Endothelial cell of umbilical vein (primary cell): ENCODE measurements around the gene CLIP2. TPM values are rescaled to one million over a fixed set of nuclear protein-coding genes. Genes with fewer than 3 reads are reported as not detected.

Experiments used
- BruUV-seq: library from RNA; stranded (reverse); fragments of 400-500 nt; replicated peaks from 2 replicates; lab custom pipeline; 2021; lab: Mats Ljungman, UMichigan
- CTCF ChIA-PET: fragments of 300-600, 350-600 bp; sonication (Branson Sonifier 250); formaldehyde crosslinking; loops from one replicate; lab custom pipeline; 2021; ENCODE audit warnings: antibody characterized with exemption, inconsistent platforms; lab: Charles Lee
- POLR2A ChIA-PET: fragments of 300-600, 350-600 bp; sonication (Branson Sonifier 250); formaldehyde crosslinking; loops from one replicate; lab custom pipeline; 2021; ENCODE audit warnings: antibody characterized with exemption, inconsistent platforms; lab: Charles Lee
- DNase-seq: peaks from one replicate; pipeline ENCODE4 v3.0.0-alpha.2; 2011; ENCODE audit warnings: low read depth, low spot score
- FAIRE-seq: peaks from 2 replicates; lab custom pipeline; 2011; peaks lifted over from hg19 to GRCh38; lab: Jason Lieb, UNC
- H2AFZ ChIP-seq: 2 replicates; pipeline ENCODE4 v1.6.0; 2012; ENCODE audit warnings: low read depth, low read length, control low read depth, inconsistent platforms
- H3K27ac ChIP-seq: 2 replicates; pipeline ENCODE4 v1.5.1; 2011; ENCODE audit warnings: low read depth, mild to moderate bottlenecking, control low read depth, low read length, moderate library complexity; ENCODE audit not compliant: insufficient read depth
- H3K27me3 ChIP-seq, 2 experiments: 2 replicates each; pipeline versions ENCODE4 v1.6.0 to v1.6.1; 2011; ENCODE audit warnings: low read length in 2 of 2, mixed read lengths in 1 of 2; ENCODE audit not compliant: control insufficient read depth in 2 of 2, insufficient read depth in 2 of 2
- H3K36me3 ChIP-seq, 2 experiments: 2 replicates in 1 of 2; 3 replicates in 1 of 2; pipeline ENCODE4 v1.5.1; 2011; ENCODE audit warnings: low read length in 2 of 2, mild to moderate bottlenecking in 1 of 2, moderate library complexity in 1 of 2; ENCODE audit not compliant: control insufficient read depth in 2 of 2, insufficient read depth in 2 of 2; ENCODE audit errors: extremely low read depth in 1 of 2
- H3K4me1 ChIP-seq: 3 replicates; pipeline ENCODE4 v1.5.1; 2011; ENCODE audit warnings: mild to moderate bottlenecking, low read length; ENCODE audit not compliant: control insufficient read depth, insufficient read depth; ENCODE audit errors: extremely low read depth
- H3K4me2 ChIP-seq: 2 replicates; pipeline ENCODE4 v1.6.1; 2011; ENCODE audit warnings: low read length, control low read depth, mixed read lengths; ENCODE audit not compliant: insufficient read depth
- H3K4me3 ChIP-seq, 3 experiments: fragments of 200-600 bp in 1 of 3; sonication (generic), shearing (Covaris generic) in 1 of 3; replicated peaks in 1 of 3; 2 replicates each; pipeline ENCODE4 v1.5.1; 2011 to 2016; ENCODE audit warnings: control low read depth in 3 of 3, low read length in 3 of 3, mild to moderate bottlenecking in 2 of 3, inconsistent platforms in 1 of 3, low read depth in 1 of 3, moderate library complexity in 1 of 3; ENCODE audit not compliant: insufficient read depth in 1 of 3
- H3K79me2 ChIP-seq: 2 replicates; pipeline ENCODE4 v1.6.0; 2012; ENCODE audit warnings: low read length, inconsistent platforms; ENCODE audit not compliant: control insufficient read depth, insufficient read depth
- H3K9ac ChIP-seq: replicated peaks from 2 replicates; pipeline ENCODE3; 2011; ENCODE audit warnings: low read length, control low read depth; ENCODE audit not compliant: insufficient read depth; ENCODE audit errors: extremely low read depth
- H3K9me1 ChIP-seq: replicated peaks from 3 replicates; pipeline ENCODE4 v1.6.0; 2011; ENCODE audit warnings: mild to moderate bottlenecking, low read length; ENCODE audit not compliant: control insufficient read depth, insufficient read depth; ENCODE audit errors: extremely low read depth
- H3K9me3 ChIP-seq: replicated peaks from 2 replicates; pipeline ENCODE4 v1.5.1; 2012; ENCODE audit warnings: low read length, inconsistent platforms; ENCODE audit not compliant: control insufficient read depth, insufficient read depth
- H4K20me1 ChIP-seq: replicated peaks from 2 replicates; pipeline ENCODE3; 2011; ENCODE audit warnings: mild to moderate bottlenecking, low read length; ENCODE audit not compliant: control insufficient read depth, insufficient read depth; ENCODE audit errors: extremely low read depth
- EZH2 ChIP-seq: IDR thresholded peaks from 2 replicates; pipeline ENCODE4 v1.6.1; 2012; ENCODE audit warnings: borderline replicate concordance, low read depth, mild to moderate bottlenecking, moderate library complexity, low read length, inconsistent platforms; ENCODE audit not compliant: severe bottlenecking
- FOS ChIP-seq: IDR thresholded peaks from 2 replicates; pipeline ENCODE4 v1.6.1; 2011; ENCODE audit warnings: mild to moderate bottlenecking, low read length, moderate library complexity, borderline replicate concordance; ENCODE audit not compliant: insufficient read depth
- GATA2 ChIP-seq: IDR thresholded peaks from 2 replicates; pipeline ENCODE4 v1.7.0; 2011; ENCODE audit warnings: low read depth, mild to moderate bottlenecking, moderate library complexity, mixed read lengths, low read length; ENCODE audit not compliant: insufficient read length, insufficient read depth
- JUN ChIP-seq: IDR thresholded peaks from 2 replicates; pipeline ENCODE4 v1.6.1; 2011; ENCODE audit warnings: borderline replicate concordance, low read depth; ENCODE audit not compliant: insufficient read length, insufficient read depth
- MYC ChIP-seq: IDR thresholded peaks from one replicate; pipeline ENCODE4 v1.6.1; 2011; ENCODE audit warnings: mild to moderate bottlenecking, low read depth, low read length
- POLR2A ChIP-seq: IDR thresholded peaks from 2 replicates; pipeline ENCODE4 v1.6.1; 2012; ENCODE audit warnings: low read depth, mild to moderate bottlenecking, control low read depth, low read length
- POLR2AphosphoS5 ChIP-seq: IDR thresholded peaks from 2 replicates; pipeline ENCODE4 v1.6.1; 2012; ENCODE audit warnings: low read depth, mild to moderate bottlenecking, control low read depth, low read length, moderate library complexity; ENCODE audit not compliant: insufficient read depth
- dilution Hi-C: fragments of 300-500 bp; cut with MboI; formaldehyde crosslinking; loops from one replicate; pipeline ENCODE4 v1.15.0; 2019; ENCODE audit warnings: low sequenced_read_pairs; ENCODE audit not compliant: extremely low pct_ligation_motif_present
- intact Hi-C: fragments of 100-400 bp; cut with micrococcal nuclease; formaldehyde crosslinking; loops from one replicate; pipeline ENCODE4 v1.10.0; 2022
- polyA plus RNA-seq, 4 experiments: library from polyadenylated mRNA; depleted of rRNA in 3 of 4; stranded (reverse) in 3 of 4; unstranded in 1 of 4; fragments of >200 nt; gene quantifications; 2 replicates each; pipeline versions ENCODE4 v1.2.1 to v1.2.3, GENCODE V29; 2011 to 2012; ENCODE audit warnings: missing spikeins in 1 of 4
- total RNA-seq: library from RNA; stranded (reverse); gene quantifications from 2 replicates; pipeline ENCODE4 v1.2.3, GENCODE V29; 2021
- TF ChIP-seq, protein P1 (sequence below), 2 donors: IDR thresholded peaks; 1 replicate in 1 of 2; 2 replicates in 1 of 2; pipeline ENCODE4 v1.5.1; 2011; ENCODE audit warnings: low read length in 2 of 2, mild to moderate bottlenecking in 2 of 2, moderate library complexity in 2 of 2, control low read depth in 1 of 2, inconsistent platforms in 1 of 2, low read depth in 1 of 2; ENCODE audit not compliant: insufficient read depth in 1 of 2; ENCODE audit errors: extremely low read depth in 1 of 2
- TF ChIP-seq, protein P2 (sequence below): IDR thresholded peaks from 2 replicates; pipeline ENCODE4 v1.6.1; 2011; ENCODE audit not compliant: insufficient read depth, insufficient read length

Gene CLIP2
- total and polyA plus RNA-seq, 2 donors (not counting 3 experiments of a cell fraction or from before 2014, with no cell fraction given): 8.3 to 37.1 TPM

- Histone ChIP-seq H3K9me3 (no peaks in the 10 kb centered on the region), H3K9ac (no peak overlapping the region), H3K4me3 (no peak overlapping the region), H3K4me2 (no peak overlapping the region), H3K36me3 (peaks cover 0 to 14% of the 10 kb centered on the region in 2 experiments), H2AFZ (no peak overlapping the region), H3K4me1 (no peaks in the 10 kb centered on the region), H3K27ac (no peak overlapping the region), H4K20me1 (no peaks in the 10 kb centered on the region), H3K79me2 (no peaks in the 10 kb centered on the region), H3K9me1 (no peaks in the 10 kb centered on the region), H3K27me3 (no peaks in the 10 kb centered on the region)
- dilution Hi-C loops (no loop called here), intact Hi-C loops (no loop called here)
- TSS peak; percentile 51 for BruUV-seq
- DNase-seq (no peak), FAIRE-seq (no peak)
- POLR2A ChIA-PET: no interaction called here
- TF ChIP-seq, protein P1, sequence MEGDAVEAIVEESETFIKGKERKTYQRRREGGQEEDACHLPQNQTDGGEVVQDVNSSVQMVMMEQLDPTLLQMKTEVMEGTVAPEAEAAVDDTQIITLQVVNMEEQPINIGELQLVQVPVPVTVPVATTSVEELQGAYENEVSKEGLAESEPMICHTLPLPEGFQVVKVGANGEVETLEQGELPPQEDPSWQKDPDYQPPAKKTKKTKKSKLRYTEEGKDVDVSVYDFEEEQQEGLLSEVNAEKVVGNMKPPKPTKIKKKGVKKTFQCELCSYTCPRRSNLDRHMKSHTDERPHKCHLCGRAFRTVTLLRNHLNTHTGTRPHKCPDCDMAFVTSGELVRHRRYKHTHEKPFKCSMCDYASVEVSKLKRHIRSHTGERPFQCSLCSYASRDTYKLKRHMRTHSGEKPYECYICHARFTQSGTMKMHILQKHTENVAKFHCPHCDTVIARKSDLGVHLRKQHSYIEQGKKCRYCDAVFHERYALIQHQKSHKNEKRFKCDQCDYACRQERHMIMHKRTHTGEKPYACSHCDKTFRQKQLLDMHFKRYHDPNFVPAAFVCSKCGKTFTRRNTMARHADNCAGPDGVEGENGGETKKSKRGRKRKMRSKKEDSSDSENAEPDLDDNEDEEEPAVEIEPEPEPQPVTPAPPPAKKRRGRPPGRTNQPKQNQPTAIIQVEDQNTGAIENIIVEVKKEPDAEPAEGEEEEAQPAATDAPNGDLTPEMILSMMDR (IDR thresholded peaks at IDR 0.05; ENCODE audit: extremely low read depth in 1 of 2, insufficient read depth in 1 of 2, low read depth in 1 of 2, low read length in 2 of 2): peak; percentile 15 to 46
- TF ChIP-seq POLR2A (no peak), GATA2 (no peak)
- CTCF ChIA-PET: interaction anchor here (2.1 kb wide), 1 partner anchor 199 kb away, joined by 15 read pairs; no protein-coding TSS in a partner anchor
Observed at GRCh38 chr7:74405191-74405898, 116.1 kb downstream of the CLIP2 start.

GRCh38 chr7:74405899-74406512 is 116.8 kb downstream of the CLIP2 start:
- no peaks in the 10 kb centered on the region for H4K20me1 ChIP-seq
- H3K27ac ChIP-seq: no peak overlapping the region
- FAIRE-seq: no peak
- H3K9me1 ChIP-seq: no peaks in the 10 kb centered on the region
- H3K36me3 ChIP-seq: peaks cover 0 to 12% of the 10 kb centered on the region in 2 experiments
- POLR2A ChIA-PET: no interaction called here
- no peaks in the 10 kb centered on the region for H3K9me3 ChIP-seq
- no peak overlapping the region for H3K4me3 ChIP-seq
- TF ChIP-seq FOS (no peak), JUN (no peak), POLR2AphosphoS5 (no peak), POLR2A (no peak), MYC (no peak), GATA2 (no peak), EZH2 (no peak)
- TF ChIP-seq, protein P2, sequence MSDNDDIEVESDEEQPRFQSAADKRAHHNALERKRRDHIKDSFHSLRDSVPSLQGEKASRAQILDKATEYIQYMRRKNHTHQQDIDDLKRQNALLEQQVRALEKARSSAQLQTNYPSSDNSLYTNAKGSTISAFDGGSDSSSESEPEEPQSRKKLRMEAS: no peak
- TF ChIP-seq, protein P1 (IDR thresholded peaks at IDR 0.05; ENCODE audit: extremely low read depth in 1 of 2, insufficient read depth in 1 of 2, low read depth in 1 of 2, low read length in 2 of 2): no peak
- no peak overlapping the region for H3K4me2 ChIP-seq
- intact Hi-C loops: no loop called here
- H2AFZ ChIP-seq: no peak overlapping the region
- no peak for DNase-seq
- H3K9ac ChIP-seq: no peak overlapping the region
- BruUV-seq: no TSS peak
- no peaks in the 10 kb centered on the region for H3K4me1 ChIP-seq
- no peaks in the 10 kb centered on the region for H3K79me2 ChIP-seq
- H3K27me3 ChIP-seq: no peaks in the 10 kb centered on the region
- CTCF ChIA-PET: interaction anchor here (1.6 to 2.1 kb wide), 2 partner anchors 199 to 200 kb away, joined by 6 to 15 read pairs; no protein-coding TSS in a partner anchor
- dilution Hi-C loops: no loop called here
